Stimulated activated CD4-positive, alpha-beta T cell treated with anti-CD3 and anti-CD28 coated beads, Interleukin-15, amount 100 ng/mL, for 24 hours (primary cell): ENCODE measurements around the gene SPNS2.

Experiments
- DNase-seq: peaks from one replicate; pipeline ENCODE4 v3.0.0-alpha.2; 2020

SPNS2 gene

DNA sequence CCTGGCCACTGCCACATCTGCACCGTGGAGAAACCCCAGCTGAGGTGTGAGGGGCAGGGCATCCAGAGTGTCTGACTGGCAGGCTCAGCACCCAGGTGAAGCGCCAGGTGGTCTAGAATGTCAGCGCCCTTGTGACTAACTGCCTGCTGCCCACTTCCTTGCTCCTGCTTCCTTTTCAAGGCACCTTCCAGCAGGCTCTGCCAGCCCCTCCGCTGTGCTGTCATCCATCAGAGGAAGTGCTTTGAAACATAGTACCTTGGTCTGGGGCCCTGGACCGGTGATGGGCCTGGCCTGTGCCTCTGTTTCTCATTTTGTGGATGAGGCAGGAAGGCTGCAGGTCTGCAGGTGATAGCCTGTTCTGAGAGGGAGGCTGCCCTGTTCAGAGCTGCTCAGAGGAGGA is 5.5 kb downstream of the SPNS2 start:
- DNase-seq = no peak

DNA sequence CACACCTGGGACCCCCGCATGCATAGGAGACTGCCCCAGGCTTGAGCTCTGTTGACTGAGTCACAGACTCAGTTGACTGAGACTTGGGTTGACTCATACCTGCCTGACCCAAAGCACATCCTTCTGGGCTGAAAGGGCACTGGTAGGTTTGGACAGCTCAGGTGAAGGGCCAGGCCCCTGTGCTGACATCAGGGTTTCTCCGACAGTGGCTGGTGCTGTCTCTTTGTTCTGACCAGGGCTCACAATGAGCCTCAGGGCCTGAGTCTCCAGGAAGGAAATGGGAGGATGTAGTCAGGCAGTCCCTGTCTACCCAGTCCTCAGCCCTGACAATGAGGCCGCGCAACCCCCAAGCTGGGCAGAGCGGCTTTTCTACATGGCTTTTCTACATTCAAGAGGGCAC is 6.5 kb downstream of the SPNS2 start:
- no peak for DNase-seq

GRCh38 chr17:4506175-4506813 is 7.6 kb downstream of the SPNS2 start:
- DNase-seq = no peak

DNA sequence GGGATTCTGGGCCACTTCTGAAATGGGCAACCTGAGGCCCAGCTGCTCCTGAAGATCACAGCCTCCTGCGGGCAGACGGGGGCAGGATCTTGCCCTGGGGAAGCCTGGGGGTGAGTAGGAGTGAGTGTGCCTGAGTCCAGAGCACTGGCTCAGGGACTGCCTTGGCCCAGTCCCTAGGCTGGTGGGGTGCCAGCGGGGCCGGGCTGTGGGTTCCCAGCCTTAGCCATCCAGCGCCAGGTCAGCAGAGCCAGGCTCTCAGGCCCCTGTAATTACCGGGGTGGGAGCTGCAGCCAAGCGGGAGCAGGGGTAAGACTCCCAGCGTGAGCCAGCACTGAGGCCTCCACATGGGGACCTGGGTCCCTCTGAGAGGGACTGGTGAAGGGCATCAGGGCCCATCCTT is 8.2 kb downstream of the SPNS2 start:
- DNase-seq = no peak

DNA sequence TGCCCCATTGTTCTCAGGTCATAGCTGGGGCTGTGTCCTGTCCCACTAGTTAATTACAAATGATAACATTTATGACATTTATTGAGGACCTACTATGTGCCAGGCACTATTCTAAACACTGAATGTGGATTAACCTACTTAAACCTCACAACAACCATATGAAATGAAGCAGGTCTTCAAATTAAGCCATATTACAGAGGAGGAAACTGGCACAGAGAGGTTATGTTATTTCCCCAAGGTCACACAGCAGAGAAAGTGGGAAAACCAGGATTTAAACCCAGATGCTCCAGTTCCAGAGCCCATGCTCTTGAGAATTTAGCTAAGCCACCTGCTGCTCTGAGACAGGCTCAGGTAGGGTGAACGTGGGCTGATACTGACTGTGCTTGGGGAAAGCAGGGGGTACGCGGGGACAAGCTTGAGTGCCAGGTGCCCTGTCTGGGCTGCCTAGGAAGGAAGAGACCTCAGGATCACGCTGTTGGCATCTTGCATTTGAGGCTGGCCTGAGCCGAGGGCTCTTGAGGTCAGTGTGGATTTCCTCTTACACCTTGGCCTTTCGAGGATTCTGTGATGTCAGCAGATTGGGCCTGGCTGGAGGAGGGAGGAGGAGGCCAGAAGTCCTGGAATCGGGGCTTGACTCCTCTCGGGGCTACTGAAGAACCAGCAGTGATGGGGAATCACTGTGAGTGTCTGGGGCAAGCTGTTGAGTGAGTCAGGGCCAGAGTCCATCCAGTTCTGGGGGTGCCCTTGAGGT is 8.9 kb downstream of the SPNS2 start:
- no peak for DNase-seq

GRCh38 chr17:4508207-4508606 is 9.5 kb downstream of the SPNS2 start:
- DNase-seq = no peak

GRCh38 chr17:4509401-4509800 is 10.7 kb downstream of the SPNS2 start:
- peak; percentile 46 for DNase-seq

DNA sequence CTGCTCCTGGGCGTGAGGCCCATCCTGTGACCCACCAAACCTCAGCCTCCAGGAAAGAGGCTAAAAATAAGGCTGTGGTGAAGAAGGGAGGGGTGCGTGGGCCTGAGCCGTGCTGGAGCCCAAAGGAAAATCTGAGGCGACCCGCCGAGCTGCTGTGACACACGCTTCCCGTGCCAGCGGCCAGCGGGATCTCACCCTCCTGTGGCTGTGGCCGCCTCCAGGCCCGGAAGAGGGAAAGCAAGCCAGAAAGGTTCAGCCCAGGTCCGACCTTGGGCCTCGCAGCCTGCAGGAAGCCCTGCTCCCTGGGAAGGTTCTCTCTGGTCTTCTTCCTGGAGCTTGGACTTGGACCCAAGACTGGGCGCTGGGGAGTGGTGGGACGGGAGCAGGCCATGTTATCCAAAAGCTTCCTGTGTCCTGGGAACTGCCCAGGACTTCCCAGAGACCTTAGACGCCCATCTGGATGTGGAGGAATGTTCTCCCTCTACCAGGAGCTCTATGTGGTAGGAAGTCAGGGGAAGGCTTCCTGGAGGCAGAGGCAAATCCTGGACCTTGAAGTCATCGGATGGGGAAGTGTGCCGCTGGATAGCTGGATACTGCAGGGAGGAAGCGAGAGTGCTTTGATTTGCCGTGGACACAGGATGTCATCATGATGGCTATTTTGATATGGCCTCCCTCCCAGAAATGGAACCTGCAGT is 11.4 kb downstream of the SPNS2 start:
- no peak for DNase-seq

- no peak for DNase-seq
Measured at GRCh38 chr17:4510618-4510941, 11.9 kb downstream of the SPNS2 start.

GRCh38 chr17:4511199-4511932 is 12.7 kb downstream of the SPNS2 start:
- DNase-seq = no peak

DNA sequence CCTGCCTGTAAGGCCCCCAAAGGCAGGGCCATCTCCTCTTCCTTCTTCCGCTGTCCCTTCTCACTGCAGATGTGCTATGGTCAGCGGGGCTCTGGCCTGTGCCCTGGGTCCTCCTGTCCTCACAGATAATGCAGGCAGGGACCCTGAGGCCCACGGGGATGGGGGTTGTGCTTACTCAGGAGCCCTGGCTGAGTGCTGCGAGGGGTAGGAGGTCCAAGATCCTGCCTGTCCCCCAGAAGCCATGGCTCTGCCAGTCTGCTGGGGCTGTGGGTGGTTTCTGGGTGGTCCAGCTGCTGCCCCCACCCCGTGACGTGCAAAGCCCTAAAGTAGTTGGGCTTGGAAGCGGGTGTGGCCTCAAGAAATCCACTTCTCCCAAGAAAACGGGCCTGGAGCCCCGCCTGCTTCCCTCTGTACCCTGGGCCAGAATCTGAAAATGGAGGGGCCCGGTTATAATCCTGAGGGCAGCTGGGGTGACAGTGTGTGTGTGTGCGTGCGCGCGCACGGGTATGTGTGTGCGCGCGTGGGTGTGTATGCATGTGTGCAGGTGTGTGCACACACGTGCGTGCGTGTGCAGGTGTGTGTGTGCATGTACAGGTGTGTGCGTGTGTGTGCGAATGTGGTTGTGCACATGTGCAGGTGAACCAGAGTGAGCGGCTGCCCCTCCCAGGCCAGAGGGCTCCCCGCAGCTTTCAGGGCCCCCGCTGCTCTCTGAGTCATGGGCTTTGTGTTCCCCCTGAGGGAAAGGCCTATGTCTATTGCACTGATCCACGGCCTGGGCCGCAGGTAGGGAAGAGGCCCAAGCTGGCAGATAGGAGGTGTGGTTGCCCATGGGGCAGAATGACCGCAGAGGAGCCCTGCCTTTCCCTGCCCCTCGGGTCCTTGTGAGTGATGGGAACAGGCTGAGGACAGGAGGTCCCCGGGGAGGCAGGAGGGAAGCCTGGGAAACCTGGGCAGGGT is 13.8 kb downstream of the SPNS2 start:
- DNase-seq = no peak

GRCh38 chr17:4513113-4514032 is 14.7 kb downstream of the SPNS2 start:
- no peak for DNase-seq

DNA sequence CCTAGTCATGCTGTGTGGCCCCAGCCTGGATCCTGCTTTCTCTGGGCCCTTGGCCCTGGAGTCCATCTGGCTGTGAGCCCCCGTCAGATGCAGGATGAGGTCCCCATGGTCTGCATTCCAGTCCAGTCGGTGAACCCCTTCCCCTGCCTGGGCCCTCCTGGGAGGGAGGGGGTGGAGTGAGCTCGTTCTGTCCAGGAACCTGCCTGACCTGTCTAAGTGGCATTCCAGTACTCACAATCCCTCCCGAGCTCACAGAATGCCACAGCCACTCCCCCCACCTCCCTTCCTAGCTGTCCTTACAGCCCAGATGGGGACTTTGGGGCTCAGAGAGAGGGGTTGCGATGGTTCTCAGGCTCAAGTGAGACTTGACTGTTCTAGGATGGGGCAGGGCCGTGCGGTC is 15.5 kb downstream of the SPNS2 start:
- DNase-seq = no peak

- DNase-seq = no peak
Measured at GRCh38 chr17:4514779-4515178, 16.1 kb downstream of the SPNS2 start.

- no peak for DNase-seq
Measured at GRCh38 chr17:4515501-4515900, 16.8 kb downstream of the SPNS2 start.

- DNase-seq = no peak
Measured at GRCh38 chr17:4516735-4517134, 18.1 kb downstream of the SPNS2 start.

DNA sequence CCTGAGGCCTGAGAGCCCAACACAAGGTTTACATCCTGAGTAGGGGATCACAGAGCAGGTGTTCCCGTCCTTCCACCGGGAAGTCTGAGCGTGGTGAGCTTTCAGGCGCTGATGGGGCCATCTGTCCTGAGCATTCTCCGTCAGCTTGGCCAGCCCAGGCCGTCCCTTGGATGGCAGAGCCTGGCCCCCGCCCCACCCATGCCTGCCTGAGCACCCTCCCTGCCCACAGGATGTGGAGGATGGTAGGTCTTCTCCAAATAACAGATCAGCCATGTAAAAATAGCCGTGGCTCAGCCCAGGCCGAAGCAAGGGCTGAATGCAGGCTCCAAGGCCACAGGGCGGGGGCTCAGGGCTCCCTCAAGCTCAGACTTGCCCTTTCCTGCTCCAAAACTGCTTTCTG is 20.2 kb downstream of the SPNS2 start:
- DNase-seq = no peak

DNA sequence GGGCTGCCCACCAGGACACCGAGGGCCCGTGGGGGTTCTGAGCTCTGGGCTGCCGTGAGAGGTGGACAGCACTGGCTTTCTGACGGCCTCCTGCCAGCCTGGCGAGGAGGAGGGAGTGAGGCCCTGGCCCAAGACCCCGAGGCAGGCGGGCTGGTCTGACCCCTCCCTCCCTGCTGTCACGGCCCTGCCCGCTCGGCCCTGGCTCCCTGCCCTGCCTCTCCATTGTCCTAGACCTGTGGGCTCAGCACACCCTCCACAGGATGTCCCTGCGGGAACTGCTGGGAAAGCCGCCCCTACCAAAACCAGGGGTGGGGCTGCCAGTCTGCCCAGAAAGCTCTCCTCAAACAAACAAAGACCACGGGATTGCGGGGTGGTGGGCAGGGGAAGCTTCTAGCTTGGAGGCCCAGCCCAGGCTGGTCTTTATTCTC is 20.7 kb downstream of the SPNS2 start:
- no peak for DNase-seq

- no peak for DNase-seq
Measured at GRCh38 chr17:4520060-4520893, 21.6 kb downstream of the SPNS2 start.

GRCh38 chr17:4520894-4521600 is 22.4 kb downstream of the SPNS2 start:
- no peak for DNase-seq
